ENCODE measurements around the gene FUT7. TPM values are rescaled to one million over a fixed set of nuclear protein-coding genes. Genes with fewer than 3 reads are reported as not detected.

The FUT7 gene
- total RNA-seq, 3 donors from 2014 or later (not counting 1 experiment from before 2014, with no cell fraction given), result 0.99 to 5.1 (median 3.9) TPM

- Histone ChIP-seq H3K27ac (ENCODE audit: low read length) (peak overlapping the region; percentile 73), H3K4me3 (ENCODE audit: low read length) (peak overlapping the region; percentile 68)
- 46% methylated on average over 63 of the region's 65 CpGs for WGBS (ENCODE audit: insufficient coverage)
Observed at GRCh38 chr9:137030538-137031527, 1.1 kb downstream of the FUT7 start.

DNA sequence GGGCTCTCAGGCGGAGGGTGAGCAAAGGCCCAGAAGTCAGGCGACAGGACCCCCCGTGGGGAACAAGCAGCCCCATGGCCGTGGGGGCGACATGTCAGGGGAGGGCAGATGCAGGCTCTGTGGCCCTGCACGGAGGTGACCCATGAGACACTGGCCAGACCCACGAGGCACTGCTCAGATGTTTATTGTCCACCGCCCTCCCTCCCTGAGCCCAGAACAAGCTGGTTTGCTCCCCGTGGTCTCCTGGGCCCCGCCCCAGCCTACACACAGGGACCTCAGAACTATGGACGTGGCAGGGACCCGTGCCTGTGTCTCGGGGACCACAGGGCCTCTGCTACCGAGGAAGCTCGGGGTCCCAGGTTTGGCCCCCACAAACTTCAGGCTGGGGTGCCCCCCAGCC lies 1.9 kb downstream of the FUT7 start:
- TF ChIP-seq CTCF (IDR thresholded peaks at IDR 0.05), result no peak
- H3K36me3 Mint-ChIP-seq, result no peaks in the 10 kb centered on the region
- DNase-seq (peak in 1 of 2 donors; percentile 44), ATAC-seq (no peak)
- Histone ChIP-seq H3K27me3 (ENCODE audit: control insufficient read depth, insufficient read depth, low read length) (no peaks in the 10 kb centered on the region), H3K36me3 (ENCODE audit: control insufficient read depth, insufficient read depth, low read length) (no peaks in the 10 kb centered on the region), H3K9me3 (ENCODE audit: control insufficient read depth, insufficient read depth, low read length) (no peaks in the 10 kb centered on the region), H3K4me1 (ENCODE audit: control insufficient read depth, insufficient read depth, low read length) (peaks cover 92% of the 10 kb centered on the region), H3K4me3 (ENCODE audit: low read length) (peak overlapping the region; percentile 68), H3K27ac (ENCODE audit: low read length) (peak overlapping the region; percentile 73)
- peaks cover 39 to 75% of the 10 kb centered on the region in 2 donors for H3K4me1 Mint-ChIP-seq
- H3K27me3 Mint-ChIP-seq (ENCODE audit: low read depth in 2 of 2), result no peaks in the 10 kb centered on the region
- peak overlapping the region; percentile 91 for H3K4me3 Mint-ChIP-seq
- intact Hi-C loops (cut with micrococcal nuclease), result no loop called here
- no peaks in the 10 kb centered on the region for H3K9me3 Mint-ChIP-seq
- H3K27ac Mint-ChIP-seq, result peak overlapping the region; percentile 88 to 91
- WGBS (ENCODE audit: insufficient coverage), result 15% methylated on average over 15 of the region's 15 CpGs

More at GRCh38 chr9:137030538-137031527, 1.1 kb downstream of the FUT7 start:
- Histone ChIP-seq H3K36me3 (ENCODE audit: control insufficient read depth, insufficient read depth, low read length) (no peaks in the 10 kb centered on the region), H3K27me3 (ENCODE audit: control insufficient read depth, insufficient read depth, low read length) (no peaks in the 10 kb centered on the region), H3K4me1 (ENCODE audit: control insufficient read depth, insufficient read depth, low read length) (peaks cover 92% of the 10 kb centered on the region), H3K9me3 (ENCODE audit: control insufficient read depth, insufficient read depth, low read length) (no peaks in the 10 kb centered on the region)
- TF ChIP-seq CTCF (IDR thresholded peaks at IDR 0.05), result no peak
- peak overlapping the region; percentile 85 for H3K4me3 Mint-ChIP-seq
- H3K27me3 Mint-ChIP-seq (ENCODE audit: low read depth in 2 of 2), result no peaks in the 10 kb centered on the region
- H3K27ac Mint-ChIP-seq, result peak overlapping the region; percentile 88 to 91
- DNase-seq, result peak; percentile 56 to 67
- peaks cover 44 to 79% of the 10 kb centered on the region in 2 donors for H3K4me1 Mint-ChIP-seq
- no peaks in the 10 kb centered on the region for H3K36me3 Mint-ChIP-seq
- H3K9me3 Mint-ChIP-seq, result no peaks in the 10 kb centered on the region
- peak; percentile 4 to 23 (median 23) for ATAC-seq
- intact Hi-C loops (cut with micrococcal nuclease), result no loop called here

DNA sequence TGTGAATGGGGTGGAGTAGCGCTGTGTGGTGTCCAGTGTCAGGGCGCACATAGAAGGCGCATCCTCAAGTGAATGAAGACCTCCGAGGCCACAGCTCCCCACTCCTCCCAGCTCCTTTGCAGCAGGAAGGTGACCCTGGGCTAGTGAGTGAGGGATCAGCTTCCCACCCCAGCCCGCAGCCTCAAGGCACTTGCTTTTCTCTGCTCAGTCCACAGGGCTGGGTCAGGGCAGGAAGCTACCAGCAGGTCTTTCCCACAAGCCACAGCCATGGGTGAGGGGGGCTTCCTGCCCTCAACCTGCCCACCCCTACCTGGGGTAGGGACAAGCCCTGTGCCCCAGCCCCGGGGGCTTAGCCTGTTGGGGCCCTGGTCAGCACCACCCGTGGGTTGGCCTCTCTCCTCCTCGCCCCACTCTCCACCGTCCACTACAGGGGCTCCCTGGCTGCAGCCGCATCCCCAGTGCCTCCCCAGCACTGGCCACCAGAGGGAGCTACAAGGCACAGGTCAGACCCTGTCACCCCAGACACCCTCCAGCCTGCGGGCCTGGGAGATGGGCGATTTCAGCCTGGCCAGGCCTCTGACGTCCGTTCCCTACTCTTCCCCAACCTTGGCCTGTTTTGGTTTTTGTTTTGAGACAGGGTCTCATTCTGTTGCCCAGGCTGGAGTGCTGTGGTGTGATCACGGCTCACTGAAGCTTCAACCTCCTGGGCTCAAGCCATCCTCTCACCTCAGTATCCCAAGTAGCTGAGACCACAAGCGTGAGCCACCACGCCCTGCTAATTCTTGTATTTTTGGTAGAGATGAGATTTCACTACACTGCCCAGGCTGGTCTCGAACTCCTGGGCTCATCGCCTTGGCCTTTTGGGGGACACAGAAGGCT lies 2.6 kb downstream of the FUT7 start:
- Mint-ChIP-seq H3K4me1 (peaks cover 32 to 68% of the 10 kb centered on the region in 2 donors), H3K27ac (peak overlapping the region; percentile 88 to 91), H3K9me3 (no peaks in the 10 kb centered on the region), H3K4me3 (peak overlapping the region; percentile 91), H3K36me3 (no peaks in the 10 kb centered on the region), H3K27me3 (ENCODE audit: low read depth in 2 of 2) (no peaks in the 10 kb centered on the region)
- WGBS (ENCODE audit: insufficient coverage), result 4% methylated on average over 17 of the region's 19 CpGs
- intact Hi-C loops (cut with micrococcal nuclease), result no loop called here
- peak overlapping the region; percentile 68 for H3K4me3 ChIP-seq (ENCODE audit: low read length)
- no peaks in the 10 kb centered on the region for H3K9me3 ChIP-seq (ENCODE audit: control insufficient read depth, insufficient read depth, low read length)
- H3K36me3 ChIP-seq (ENCODE audit: control insufficient read depth, insufficient read depth, low read length), result no peaks in the 10 kb centered on the region
- DNase-seq, result peak; percentile 79 to 83
- TF ChIP-seq CTCF (IDR thresholded peaks at IDR 0.05), result peak; percentile 80
- H3K27me3 ChIP-seq (ENCODE audit: control insufficient read depth, insufficient read depth, low read length), result no peaks in the 10 kb centered on the region
- ATAC-seq, result peak; percentile 43 to 67 (median 50)
- peak overlapping the region; percentile 73 for H3K27ac ChIP-seq (ENCODE audit: low read length)
- H3K4me1 ChIP-seq (ENCODE audit: control insufficient read depth, insufficient read depth, low read length), result peaks cover 92% of the 10 kb centered on the region

Measured in natural killer cell (primary cell).